Stimulated activated CD4-positive, alpha-beta T cell treated with anti-CD3 and anti-CD28 coated beads, Interleukin-4, amount 100 ng/mL, for 48 hours (primary cell): Measurements from ENCODE around the gene RNF11.
"Not testable (repeated sequence)": the region's sequence is repeated elsewhere in the genome, so short reads cannot be mapped to it uniquely, and the experiment has no call there.

Experiments used
- DNase-seq, 2 donors: peaks; one replicate each; pipeline ENCODE4 v3.0.0-alpha.2; 2020; ENCODE audit warnings: low read depth in 2 of 2

The RNF11 gene

GRCh38 chr1:51227231-51227960 lies 8.7 kb upstream of the RNF11 start:
- DNase-seq: not testable (repeated sequence)

- DNase-seq: not testable (repeated sequence)
These were observed 7.6 kb upstream of the RNF11 start for GRCh38 chr1:51228471-51228870.

DNA sequence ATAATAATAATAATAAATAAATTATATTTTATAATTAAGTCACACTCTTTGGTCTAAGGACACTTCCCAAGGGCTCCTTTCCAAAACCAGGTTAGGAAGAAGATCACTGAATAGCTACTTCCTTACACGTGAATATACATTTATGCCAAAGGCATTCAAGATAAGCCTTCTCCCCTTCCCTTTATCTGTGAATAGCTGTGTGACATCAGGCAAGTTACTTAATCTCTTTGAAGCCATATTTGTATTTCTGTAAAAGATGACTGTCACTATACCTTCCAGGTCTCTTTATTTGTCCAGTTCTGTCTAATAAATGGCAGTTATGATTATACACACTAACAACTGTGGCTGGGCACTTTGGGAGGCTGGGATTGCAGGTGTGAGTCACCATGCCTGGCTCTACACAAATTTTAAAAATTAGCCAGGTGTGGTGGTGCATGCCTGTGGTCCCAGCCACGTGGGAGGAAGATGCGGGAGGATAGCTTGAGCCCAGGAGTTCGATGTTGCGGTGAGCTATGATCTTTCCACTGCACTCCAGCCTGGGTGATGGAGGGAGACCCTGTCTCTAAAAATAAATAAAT lies 5.5 kb upstream of the RNF11 start:
- DNase-seq: no peak

DNA sequence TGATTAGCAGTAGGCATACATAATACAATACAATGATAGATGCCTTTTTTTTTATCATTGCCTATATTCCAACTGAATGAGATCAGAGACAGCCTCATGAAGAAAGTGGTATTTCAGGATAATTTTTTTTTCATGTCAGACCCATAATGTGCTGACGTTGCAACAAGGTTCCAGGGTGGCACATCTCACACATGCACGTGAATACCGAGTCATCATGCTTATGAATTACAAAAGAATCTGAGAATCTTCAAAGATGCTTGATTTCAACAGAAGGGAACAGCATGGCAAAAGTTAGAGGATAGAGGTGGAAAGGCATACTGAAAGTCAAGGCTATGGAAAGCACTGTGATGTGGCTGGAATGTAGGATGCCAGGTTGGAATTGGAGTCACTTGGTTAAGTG lies 5.0 kb upstream of the RNF11 start:
- no peak for DNase-seq

DNA sequence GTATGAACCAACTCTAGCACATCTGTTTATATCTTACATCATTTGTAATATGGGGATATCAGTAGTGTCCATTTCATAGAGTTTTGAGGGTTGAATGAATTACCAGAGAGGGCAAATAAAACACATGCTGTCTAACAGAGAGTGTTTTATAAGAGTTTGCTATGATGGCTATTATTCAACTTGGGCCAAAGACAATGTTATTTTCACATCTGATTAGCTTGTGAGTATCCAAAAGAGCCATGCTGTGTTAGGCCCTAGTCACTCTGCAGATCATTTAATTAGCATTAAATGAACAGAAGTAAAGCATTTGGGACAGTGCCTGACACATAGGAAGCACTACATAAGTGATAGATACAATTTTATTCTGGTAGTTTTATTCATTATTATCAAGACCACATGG lies 4.2 kb upstream of the RNF11 start:
- DNase-seq: no peak

- not testable (repeated sequence) for DNase-seq
These were observed 1.8 kb upstream of the RNF11 start for GRCh38 chr1:51234236-51234635.

- DNase-seq: peak; percentile 38 to 45
These were observed 1.2 kb upstream of the RNF11 start for GRCh38 chr1:51234721-51235425.

DNA sequence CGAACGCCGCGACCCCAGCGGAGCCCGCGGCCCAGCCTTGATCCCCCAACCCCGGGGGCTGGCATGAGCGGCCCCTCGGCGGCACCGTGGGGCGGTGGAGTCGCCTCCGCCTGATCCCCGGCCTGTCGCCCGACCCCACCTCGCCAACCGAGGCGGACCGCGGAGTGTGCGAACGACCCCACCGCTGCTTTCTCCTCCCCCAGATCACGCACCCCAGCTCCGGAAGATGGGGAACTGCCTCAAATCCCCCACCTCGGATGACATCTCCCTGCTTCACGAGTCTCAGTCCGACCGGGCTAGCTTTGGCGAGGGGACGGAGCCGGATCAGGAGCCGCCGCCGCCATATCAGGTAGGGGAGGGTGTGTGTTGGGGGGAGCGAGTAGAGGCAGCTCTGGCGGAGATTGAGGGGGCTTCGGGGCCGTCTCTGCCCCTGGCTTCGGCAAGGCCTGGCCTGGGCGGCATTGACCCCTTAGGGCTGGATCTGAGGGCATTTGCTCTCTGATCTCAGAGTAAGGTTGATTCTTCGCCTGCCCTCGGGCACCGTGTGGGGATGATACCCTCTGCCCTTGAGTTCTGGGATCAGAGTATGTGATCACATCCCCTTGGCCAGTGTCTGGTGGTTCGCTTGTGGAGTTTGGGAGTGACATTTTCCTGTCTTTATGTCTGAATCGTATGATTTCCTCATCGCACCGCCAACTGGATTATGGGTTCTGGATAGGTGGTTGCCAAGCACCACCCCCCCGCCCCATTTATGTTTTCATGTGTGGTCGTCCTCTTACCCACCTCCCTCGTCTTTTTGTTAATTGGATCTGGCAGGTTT lies 668 bp downstream of the RNF11 start:
- DNase-seq: peak in 1 of 2 donors; percentile 23

DNA sequence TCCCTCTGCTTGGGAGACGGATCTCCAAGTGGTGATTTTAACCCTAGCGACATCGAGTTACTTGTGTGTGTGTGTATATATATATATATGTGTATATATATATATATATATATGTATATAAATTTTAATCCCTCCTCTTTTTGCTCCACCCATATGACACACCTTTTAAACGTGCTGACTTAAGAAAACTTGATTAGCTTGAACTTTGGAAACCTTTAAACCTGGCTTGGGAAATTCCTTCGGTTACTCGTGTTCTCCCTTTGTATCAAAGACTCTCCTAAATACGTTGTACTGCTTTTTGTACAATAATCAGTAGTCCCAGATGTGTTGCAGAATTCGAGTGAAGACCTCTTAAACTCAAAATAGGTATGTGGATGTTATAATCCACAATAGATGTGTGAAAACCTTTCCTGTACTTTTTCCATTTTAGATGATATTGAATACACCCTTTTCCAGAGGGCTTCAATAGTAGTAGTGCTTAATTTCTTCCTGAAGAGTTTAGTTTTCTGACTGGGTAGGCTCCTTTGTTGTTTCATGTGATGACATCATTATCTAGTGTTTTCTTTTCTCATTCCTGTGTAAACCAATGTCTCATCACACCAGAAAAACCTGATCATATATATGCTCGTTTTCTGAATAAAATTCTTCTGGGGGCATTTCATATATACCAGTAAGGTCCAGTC lies 1.4 kb downstream of the RNF11 start:
- no peak for DNase-seq

DNA sequence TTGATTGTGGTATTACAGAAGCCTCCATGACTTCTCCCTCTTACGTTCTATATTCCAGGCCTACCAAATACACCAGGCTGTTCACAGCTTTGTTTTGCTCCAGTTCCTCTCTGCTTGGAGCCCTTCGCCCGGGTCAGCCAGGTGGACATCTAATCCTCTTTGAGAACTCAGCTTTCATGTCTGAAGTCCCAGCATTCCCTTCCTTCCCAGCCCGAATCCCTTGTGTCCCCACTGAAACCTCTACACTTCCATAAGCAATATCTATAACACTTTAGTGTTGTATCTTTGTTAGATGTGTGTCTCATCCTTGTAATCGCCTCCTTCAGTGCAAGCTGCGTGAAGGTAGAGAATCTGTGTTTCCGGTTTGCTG lies 1.9 kb downstream of the RNF11 start:
- DNase-seq: no peak

DNA sequence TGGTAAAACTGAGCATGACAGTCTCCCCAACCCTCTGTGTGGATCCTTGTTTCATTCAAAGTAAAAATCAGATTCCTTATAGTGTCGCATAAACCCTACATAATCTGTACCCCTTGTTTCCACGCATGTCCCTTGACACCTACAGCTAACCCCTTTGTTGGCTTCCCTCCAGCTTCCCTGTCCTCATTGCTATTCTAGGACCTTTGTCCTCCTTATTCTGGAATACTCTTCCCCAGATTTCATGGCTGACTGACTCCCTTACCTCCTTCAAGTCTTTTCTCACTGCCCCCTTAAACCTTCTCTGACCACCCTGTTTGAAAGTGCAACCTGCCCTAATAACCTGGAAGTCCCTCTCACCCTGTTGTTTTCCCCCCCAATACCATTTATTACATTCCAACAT lies 4.0 kb downstream of the RNF11 start:
- DNase-seq: no peak

GRCh38 chr1:51241119-51241518 lies 5.0 kb downstream of the RNF11 start:
- DNase-seq: no peak

GRCh38 chr1:51242546-51242945 lies 6.5 kb downstream of the RNF11 start:
- no peak for DNase-seq

- no peak for DNase-seq
These were observed 10.9 kb downstream of the RNF11 start for GRCh38 chr1:51247022-51247421.

DNA sequence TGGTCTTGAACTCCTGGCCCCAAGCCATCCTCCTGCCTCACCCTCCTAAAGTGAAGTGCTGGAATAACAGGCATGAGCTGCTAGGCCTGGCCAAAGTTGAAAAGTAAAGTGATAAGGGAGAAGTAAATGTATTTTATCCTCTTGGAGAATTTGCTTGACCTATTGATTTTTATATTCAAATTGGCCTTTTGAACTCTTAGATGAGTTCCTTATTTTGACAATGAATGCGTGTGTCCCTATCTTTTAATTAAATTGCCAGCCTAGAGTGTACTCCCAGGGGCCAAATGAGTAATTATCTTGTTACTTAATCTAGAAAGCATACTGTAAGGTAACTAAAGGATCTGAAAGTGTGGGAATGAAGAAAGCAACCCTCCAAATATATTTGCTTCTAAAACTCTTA lies 11.4 kb downstream of the RNF11 start:
- DNase-seq: no peak

- no peak for DNase-seq
These were observed 13.4 kb downstream of the RNF11 start for GRCh38 chr1:51249445-51249844.

DNA sequence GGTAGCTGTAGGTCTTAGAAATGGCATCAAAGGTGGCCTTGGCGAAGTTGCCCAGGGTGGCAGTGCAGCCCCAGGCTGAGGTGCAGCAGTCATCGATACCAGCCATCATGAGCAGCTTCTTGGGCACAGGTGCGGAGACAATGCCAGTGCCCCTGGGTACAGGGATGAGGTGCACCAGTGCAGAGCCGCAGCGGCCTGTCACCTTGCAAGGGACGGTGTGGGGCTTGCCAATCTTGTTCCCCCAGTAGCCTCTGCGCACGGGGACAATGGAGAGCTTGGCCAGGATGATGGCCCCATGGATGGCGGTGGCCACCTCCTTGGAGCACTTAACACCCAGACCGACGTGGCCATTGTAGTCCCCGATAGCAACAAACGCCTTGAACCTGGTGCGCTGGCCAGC lies 14.7 kb downstream of the RNF11 start:
- not testable (repeated sequence) for DNase-seq

- DNase-seq: not testable (repeated sequence)
These were observed 15.1 kb downstream of the RNF11 start for GRCh38 chr1:51251165-51251564.

- DNase-seq: no peak
These were observed 16.3 kb downstream of the RNF11 start for GRCh38 chr1:51252366-51252765.

- no peak for DNase-seq
These were observed 17.6 kb downstream of the RNF11 start for GRCh38 chr1:51253691-51254090.

DNA sequence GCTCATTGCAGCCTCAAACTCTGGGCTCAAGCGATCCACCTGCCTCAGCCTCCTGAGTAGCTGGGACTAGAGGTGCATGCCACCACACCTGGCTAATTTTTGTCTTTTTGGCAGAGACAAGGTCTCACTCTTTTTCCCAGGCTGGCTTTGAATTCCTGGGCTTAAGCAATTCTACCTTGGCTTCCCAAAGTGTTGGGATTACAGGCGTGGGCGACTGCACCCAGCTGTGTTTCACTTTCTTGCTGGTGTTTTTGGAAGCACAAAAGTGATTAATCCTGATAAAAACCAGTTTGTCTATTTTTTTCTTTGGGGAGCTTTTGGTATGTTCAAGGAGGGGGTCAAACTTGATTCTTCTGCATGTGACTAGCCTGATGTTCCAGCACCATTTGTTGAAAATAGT lies 19.3 kb downstream of the RNF11 start:
- no peak for DNase-seq
